Cardiac fibroblast (primary cell): Measurements from ENCODE around the gene RETREG1.

Source experiments
- DNase-seq, 2 donors: peaks; one replicate each; pipeline versions ENCODE4 v3.0.0 to v3.0.0-alpha.2; 2010; ENCODE audit warnings: low read depth in 2 of 2
- H3K4me3 ChIP-seq, 2 donors: replicated peaks in 1 of 2; 1 replicate in 1 of 2; 2 replicates in 1 of 2; pipeline ENCODE4 v1.5.1; 2011; ENCODE audit warnings: low read depth in 2 of 2, low read length in 2 of 2, mild to moderate bottlenecking in 2 of 2, moderate library complexity in 1 of 2
- TF ChIP-seq, protein P1 (sequence below): IDR thresholded peaks from one replicate; pipeline ENCODE4 v1.5.1; 2011; ENCODE audit warnings: low read depth, mild to moderate bottlenecking, low read length, inconsistent platforms

The RETREG1 gene

DNA sequence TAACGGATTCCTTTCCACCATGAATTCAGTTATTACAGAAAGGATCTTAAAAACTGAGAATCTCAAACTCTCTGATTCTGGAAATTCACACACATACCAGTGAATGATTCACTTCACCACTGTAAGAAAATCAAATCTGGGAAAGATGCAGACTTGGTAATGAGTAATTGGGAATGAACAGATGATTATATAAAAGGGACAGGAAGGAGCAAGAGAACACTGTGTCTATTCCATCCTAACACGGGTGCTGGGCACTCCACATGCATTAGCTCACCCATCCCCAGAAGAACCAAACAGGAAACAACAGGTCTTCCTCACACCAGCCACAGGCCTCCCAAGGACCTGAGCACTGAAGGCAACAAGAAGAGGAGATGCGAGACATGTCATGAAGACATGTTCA lies 76.4 kb downstream of the RETREG1 start:
- DNase-seq: peak; percentile 5 to 88
- TF ChIP-seq, protein P1, sequence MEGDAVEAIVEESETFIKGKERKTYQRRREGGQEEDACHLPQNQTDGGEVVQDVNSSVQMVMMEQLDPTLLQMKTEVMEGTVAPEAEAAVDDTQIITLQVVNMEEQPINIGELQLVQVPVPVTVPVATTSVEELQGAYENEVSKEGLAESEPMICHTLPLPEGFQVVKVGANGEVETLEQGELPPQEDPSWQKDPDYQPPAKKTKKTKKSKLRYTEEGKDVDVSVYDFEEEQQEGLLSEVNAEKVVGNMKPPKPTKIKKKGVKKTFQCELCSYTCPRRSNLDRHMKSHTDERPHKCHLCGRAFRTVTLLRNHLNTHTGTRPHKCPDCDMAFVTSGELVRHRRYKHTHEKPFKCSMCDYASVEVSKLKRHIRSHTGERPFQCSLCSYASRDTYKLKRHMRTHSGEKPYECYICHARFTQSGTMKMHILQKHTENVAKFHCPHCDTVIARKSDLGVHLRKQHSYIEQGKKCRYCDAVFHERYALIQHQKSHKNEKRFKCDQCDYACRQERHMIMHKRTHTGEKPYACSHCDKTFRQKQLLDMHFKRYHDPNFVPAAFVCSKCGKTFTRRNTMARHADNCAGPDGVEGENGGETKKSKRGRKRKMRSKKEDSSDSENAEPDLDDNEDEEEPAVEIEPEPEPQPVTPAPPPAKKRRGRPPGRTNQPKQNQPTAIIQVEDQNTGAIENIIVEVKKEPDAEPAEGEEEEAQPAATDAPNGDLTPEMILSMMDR: no peak
- no peak overlapping the region for H3K4me3 ChIP-seq

DNA sequence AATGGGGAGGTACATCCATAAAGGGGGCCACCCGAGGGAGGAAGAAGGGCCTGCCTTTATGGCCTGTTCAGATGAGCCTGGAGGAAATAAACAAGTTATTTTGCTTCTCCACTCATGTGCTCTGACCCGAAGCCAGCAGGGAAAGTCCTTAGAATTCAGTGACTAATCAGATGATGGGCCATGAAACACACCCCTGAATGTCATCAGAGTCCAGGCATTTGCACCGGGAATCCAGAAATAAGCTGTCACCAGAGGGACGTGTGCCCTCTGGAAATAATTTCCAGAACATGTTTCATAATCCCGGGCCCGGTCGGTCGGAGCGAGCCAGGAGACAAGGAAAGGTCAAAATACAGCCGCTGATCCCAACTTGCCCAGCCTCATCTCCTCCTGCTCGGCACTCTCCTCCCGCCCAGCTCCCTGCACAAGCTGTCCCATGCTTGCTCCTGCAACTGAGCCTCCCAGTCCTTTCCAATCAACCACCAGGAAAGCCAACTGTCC lies 77.6 kb downstream of the RETREG1 start:
- TF ChIP-seq, protein P1: no peak
- peak; percentile 59 to 92 for DNase-seq
- H3K4me3 ChIP-seq: no peak overlapping the region

DNA sequence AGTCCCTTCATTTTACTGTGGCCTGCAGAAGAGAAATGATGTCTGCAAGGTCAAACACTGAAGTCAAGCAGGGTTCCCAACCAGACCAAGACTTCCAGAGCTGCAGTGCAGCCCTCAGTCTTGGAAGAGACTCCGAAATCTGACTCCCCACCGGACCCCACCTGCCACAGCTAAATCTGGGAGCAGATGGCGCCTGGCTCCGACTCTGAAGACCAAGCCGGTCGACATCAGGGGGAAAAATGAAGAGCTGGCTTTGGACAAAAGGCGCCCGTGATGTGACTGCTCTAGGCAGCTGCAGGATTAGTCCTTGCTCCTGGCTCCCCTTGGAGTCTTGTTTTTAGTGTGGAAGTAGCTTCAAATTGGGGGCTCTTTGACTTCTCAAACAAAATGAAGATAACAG lies 78.8 kb downstream of the RETREG1 start:
- no peak overlapping the region for H3K4me3 ChIP-seq
- no peak for DNase-seq

DNA sequence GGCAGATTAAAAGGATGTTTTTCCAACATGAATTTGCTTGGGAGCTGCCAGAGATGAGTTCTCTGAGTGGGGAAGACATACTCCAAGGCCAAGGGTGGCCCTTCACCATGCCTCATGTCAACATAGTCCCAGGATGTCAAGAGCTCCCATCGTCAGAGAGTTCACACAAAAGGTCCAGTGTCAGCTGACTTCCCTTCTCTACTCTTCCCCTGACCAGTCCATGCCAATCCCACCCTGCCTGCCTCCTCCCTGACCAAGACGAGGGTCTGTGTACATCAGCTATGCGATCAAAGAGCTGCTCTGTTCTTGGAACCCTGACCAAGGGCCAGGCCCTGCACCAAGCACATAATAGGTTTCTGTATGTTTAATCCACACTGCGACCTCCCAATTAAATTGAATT lies 80.0 kb downstream of the RETREG1 start:
- H3K4me3 ChIP-seq: no peak overlapping the region
- DNase-seq: no peak
- TF ChIP-seq, protein P1: no peak

More for the DNA sequence above, 78.8 kb downstream of the RETREG1 start:
- TF ChIP-seq, protein P1: no peak

DNA sequence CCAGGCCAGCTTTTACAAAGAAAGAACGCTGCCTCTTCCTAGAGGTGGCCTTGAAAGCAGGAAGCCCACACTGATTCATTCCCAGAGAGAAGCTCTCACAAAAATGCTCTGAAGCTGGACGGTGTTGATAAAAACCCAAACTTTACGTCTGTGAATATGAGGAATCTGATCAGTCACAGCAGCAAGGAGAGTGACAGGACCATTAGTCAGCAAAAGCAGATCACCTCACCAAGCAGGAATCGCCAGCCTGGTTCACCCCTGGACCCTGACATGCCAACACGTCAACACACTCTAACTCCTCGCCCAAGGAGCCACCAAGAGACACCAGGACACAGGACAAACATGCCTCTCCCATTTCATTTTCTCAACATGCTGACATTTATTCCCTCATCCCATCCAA lies 80.6 kb downstream of the RETREG1 start:
- H3K4me3 ChIP-seq: no peak overlapping the region
- TF ChIP-seq, protein P1: no peak
- DNase-seq: peak in 1 of 2 donors; percentile 72

DNA sequence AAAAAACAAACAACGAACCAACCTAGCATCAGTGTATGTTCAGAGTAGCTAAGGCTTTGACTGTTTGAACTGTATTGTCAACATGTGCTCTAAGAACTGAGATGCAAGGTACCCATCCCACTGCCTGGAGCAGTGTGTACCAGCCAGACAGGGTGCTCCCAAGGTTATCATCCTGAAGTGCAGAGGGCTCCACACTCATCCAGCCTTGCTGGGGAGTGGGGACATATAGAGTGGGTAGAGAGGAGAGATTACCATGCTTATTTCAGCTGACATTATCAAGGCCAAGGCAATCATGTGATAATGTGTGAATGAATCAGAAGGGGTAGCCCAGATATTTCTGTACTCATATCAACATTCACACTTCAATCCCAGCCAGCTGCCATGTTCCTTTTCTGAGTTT lies 82.5 kb downstream of the RETREG1 start:
- no peak for DNase-seq
- H3K4me3 ChIP-seq: no peak overlapping the region
- TF ChIP-seq, protein P1: no peak

DNA sequence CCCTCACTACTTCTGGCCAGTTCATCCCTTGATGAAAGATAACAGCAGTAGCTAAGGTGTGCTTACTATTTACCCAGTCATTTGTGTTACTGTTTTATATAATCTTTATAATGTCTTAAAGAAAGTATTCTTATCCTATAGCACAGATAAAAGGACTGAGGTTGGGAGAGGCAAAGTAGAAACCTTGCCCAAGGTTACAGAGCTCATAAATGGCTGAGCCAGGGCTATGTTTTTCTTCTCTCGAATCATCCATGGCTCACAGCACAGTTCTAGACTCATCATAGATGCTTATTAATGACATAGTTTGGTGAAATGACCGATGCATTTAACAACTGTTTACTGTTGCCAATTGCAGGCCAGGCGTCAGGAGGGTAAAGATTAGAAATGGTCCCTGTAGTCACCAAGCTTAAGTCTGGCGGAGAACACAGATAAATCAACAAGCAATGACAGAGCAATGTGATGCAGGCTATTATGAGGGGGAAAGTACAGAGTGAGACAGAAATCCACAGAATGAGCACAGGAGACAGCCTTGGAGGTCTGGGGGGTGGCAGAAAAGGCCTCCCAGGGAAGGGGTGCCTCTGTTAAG lies 85.6 kb downstream of the RETREG1 start:
- no peak for DNase-seq
- TF ChIP-seq, protein P1: no peak
- no peak overlapping the region for H3K4me3 ChIP-seq
